Small intestine (tissue), 16 donors: ENCODE data around the gene TRPM1. TPM values are rescaled to one million over a fixed set of nuclear protein-coding genes. Genes with fewer than 3 reads are reported as not detected.

Experiments
- DNase-seq, 2 donors: peaks; one replicate each; pipeline versions ENCODE4 v3.0.0 to v3.0.0-alpha.2; 2013
- FAIRE-seq: peaks from 2 replicates; lab custom pipeline; 2012; peaks lifted over from hg19 to GRCh38; lab: Jason Lieb, UNC
- H3K27ac ChIP-seq, 3 donors: one replicate each; pipeline ENCODE4 v1.5.1; 2013; ENCODE audit warnings: low read length in 2 of 3, mild to moderate bottlenecking in 2 of 3, control low read depth in 1 of 3, inconsistent platforms in 1 of 3, low read depth in 1 of 3, moderate library complexity in 1 of 3
- H3K27me3 ChIP-seq, 3 donors: one replicate each; pipeline ENCODE4 v1.6.1; 2013; ENCODE audit warnings: low read length in 3 of 3, inconsistent platforms in 1 of 3; ENCODE audit not compliant: control insufficient read depth in 3 of 3, insufficient read depth in 3 of 3
- H3K36me3 ChIP-seq, 3 donors: one replicate each; pipeline ENCODE4 v1.6.1; 2013; ENCODE audit warnings: low read length in 3 of 3, inconsistent platforms in 1 of 3, low read depth in 1 of 3, mild to moderate bottlenecking in 1 of 3, moderate library complexity in 1 of 3; ENCODE audit not compliant: control insufficient read depth in 3 of 3, insufficient read depth in 2 of 3
- H3K4me1 ChIP-seq, 3 donors: one replicate each; pipeline ENCODE4 v1.6.1; 2013; ENCODE audit warnings: low read length in 2 of 3, inconsistent platforms in 1 of 3, low read depth in 1 of 3, mild to moderate bottlenecking in 1 of 3, moderate library complexity in 1 of 3; ENCODE audit not compliant: control insufficient read depth in 3 of 3, insufficient read depth in 2 of 3
- H3K4me3 ChIP-seq, 3 donors: one replicate each; pipeline ENCODE4 v1.5.1; 2013; ENCODE audit warnings: low read length in 3 of 3, control low read depth in 1 of 3, inconsistent platforms in 1 of 3, low read depth in 1 of 3, mild to moderate bottlenecking in 1 of 3, moderate library complexity in 1 of 3
- H3K9me3 ChIP-seq, 2 donors: one replicate each; pipeline ENCODE4 v1.6.1; 2013; ENCODE audit warnings: low read depth in 1 of 2, low read length in 1 of 2; ENCODE audit not compliant: control insufficient read depth in 2 of 2, insufficient read depth in 1 of 2
- WGBS, 3 donors: extraction: QIAGEN DNeasy Blood & Tissue Kit; methylation state at CpG; one replicate each; pipeline ENCODE4 v1.1.7; 2013; 5-methylcytosine and 5-hydroxymethylcytosine counted together
- long read RNA-seq, 10 donors: transcript quantifications; one replicate each; lab custom pipeline, GENCODE V29; 2026
- polyA plus RNA-seq, 4 donors: library from polyadenylated mRNA; stranded (reverse) in 3 of 4; unstranded in 1 of 4; fragments of 200-250 nt in 3 of 4; fragments of 120-200 nt in 1 of 4; gene quantifications; one replicate each; pipeline versions ENCODE4 v1.2.1 to v1.2.3, GENCODE V29; 2013
- donor health status: healthy with polysubstance abuse.
- donor health status: control.
- donor health status: control.
- donor health status: Bipolar disorder and iron deficiency.
- donor health status: healthy.

The TRPM1 gene
- polyA plus RNA-seq: under 1 TPM in 1 of 4 donors, not detected in 3; under 0.01 TPM
- long read RNA-seq, donor 1: 0 reads
- long read RNA-seq, donor 2: 0 reads
- long read RNA-seq, donor 3: 0 reads
- long read RNA-seq, donor 4: 0 reads
- long read RNA-seq, donor 5: 0 reads
- long read RNA-seq, donor 6: 0 reads
- long read RNA-seq, donor 7: 0 reads
- long read RNA-seq, donor 8: 0 reads
- long read RNA-seq, donor 9: 0 reads
- long read RNA-seq, donor 10: 0 reads

GRCh38 chr15:31101262-31102038 lies at the start of gene TRPM1:
TRPM1 (minus strand) TSS chr15:31101725; CDS start chr15:31081355, 20,370 bp downstream.
- Histone ChIP-seq H3K9me3 (no peaks in the 10 kb centered on the region), H3K4me3 (no peak within 1 kb of the TSS), H3K27me3 (no peaks in the 10 kb centered on the region), H3K36me3 (no peaks in the 10 kb centered on the region), H3K4me1 (no peaks in the 10 kb centered on the region), H3K27ac (no peak within 1 kb of the TSS)
- WGBS, 3 donors: 85 to 89% (median 89%) methylated on average over 5 of the region's 5 CpGs
- FAIRE-seq (no peak), DNase-seq (no peak)

GRCh38 chr15:31150732-31151231 lies 49.3 kb upstream of the TRPM1 start:
- H3K36me3 ChIP-seq: no peaks in the 10 kb centered on the region
- FAIRE-seq (no peak), DNase-seq (no peak)
- no peak overlapping the region for H3K27ac ChIP-seq
- no peaks in the 10 kb centered on the region for H3K4me1 ChIP-seq
- H3K27me3 ChIP-seq: no peaks in the 10 kb centered on the region
- no peaks in the 10 kb centered on the region for H3K9me3 ChIP-seq
- WGBS, 3 donors: 80 to 90% (median 88%) methylated on average over 9 of the region's 9 CpGs
- H3K4me3 ChIP-seq: no peak overlapping the region

- DNase-seq: no peak
Observed at GRCh38 chr15:31149987-31150386, 48.5 kb upstream of the TRPM1 start.

GRCh38 chr15:31149088-31149505 lies 47.6 kb upstream of the TRPM1 start:
- Histone ChIP-seq H3K4me1 (no peaks in the 10 kb centered on the region), H3K9me3 (no peaks in the 10 kb centered on the region), H3K4me3 (no peak overlapping the region), H3K36me3 (no peaks in the 10 kb centered on the region), H3K27ac (no peak overlapping the region), H3K27me3 (no peaks in the 10 kb centered on the region)
- DNase-seq: no peak
- no peak for FAIRE-seq
- WGBS, 3 donors: 51 to 66% (median 54%) methylated on average over 5 to 6 of the region's 6 CpGs

More at GRCh38 chr15:31149987-31150386, 48.5 kb upstream of the TRPM1 start:
- 92 to 95% (median 93%) methylated on average over 4 of the region's 4 CpGs for WGBS, 3 donors
- no peaks in the 10 kb centered on the region for H3K4me1 ChIP-seq
- H3K27me3 ChIP-seq: no peaks in the 10 kb centered on the region
- no peaks in the 10 kb centered on the region for H3K9me3 ChIP-seq
- no peak overlapping the region for H3K4me3 ChIP-seq
- H3K27ac ChIP-seq: no peak overlapping the region
- no peak for FAIRE-seq
- no peaks in the 10 kb centered on the region for H3K36me3 ChIP-seq

- H3K27ac ChIP-seq: no peak overlapping the region
- H3K4me1 ChIP-seq: no peaks in the 10 kb centered on the region
- no peaks in the 10 kb centered on the region for H3K27me3 ChIP-seq
- H3K4me3 ChIP-seq: no peak overlapping the region
- H3K9me3 ChIP-seq: no peaks in the 10 kb centered on the region
- DNase-seq (no peak), FAIRE-seq (no peak)
- WGBS, 3 donors: 39 to 48% (median 44%) methylated on average over 13 of the region's 13 CpGs
- no peaks in the 10 kb centered on the region for H3K36me3 ChIP-seq
Observed at GRCh38 chr15:31148297-31149087, 47.0 kb upstream of the TRPM1 start.

- H3K27ac ChIP-seq: no peak overlapping the region
- no peaks in the 10 kb centered on the region for H3K9me3 ChIP-seq
- H3K36me3 ChIP-seq: no peaks in the 10 kb centered on the region
- no peak for DNase-seq
- H3K4me3 ChIP-seq: no peak overlapping the region
- FAIRE-seq: no peak
- WGBS, 3 donors: 40 to 58% (median 54%) methylated on average over 4 of the region's 4 CpGs
- H3K4me1 ChIP-seq: no peaks in the 10 kb centered on the region
- no peaks in the 10 kb centered on the region for H3K27me3 ChIP-seq
Observed at GRCh38 chr15:31147944-31148296, 46.4 kb upstream of the TRPM1 start.

DNA sequence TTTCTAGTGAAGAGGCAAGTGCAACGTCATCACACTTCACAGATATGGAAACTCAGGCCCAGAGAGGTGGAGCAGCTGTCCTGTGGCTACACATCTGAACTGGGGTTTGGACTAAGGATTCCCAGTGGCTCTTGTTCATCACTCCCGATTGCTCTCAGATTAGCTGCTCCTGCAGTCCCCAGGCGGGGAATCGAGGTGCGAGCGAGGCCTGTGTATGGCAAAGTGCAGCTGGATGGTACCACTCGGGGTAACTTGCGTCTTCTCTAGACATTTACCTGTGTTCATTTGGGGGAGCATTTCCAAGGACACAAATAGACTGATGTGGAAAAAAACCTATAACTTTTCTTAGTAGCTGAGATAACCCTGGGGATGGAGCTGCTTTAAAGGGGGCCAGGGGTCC lies 45.9 kb upstream of the TRPM1 start:
- no peak overlapping the region for H3K27ac ChIP-seq
- FAIRE-seq (no peak), DNase-seq (no peak)
- no peaks in the 10 kb centered on the region for H3K36me3 ChIP-seq
- H3K27me3 ChIP-seq: no peaks in the 10 kb centered on the region
- H3K9me3 ChIP-seq: no peaks in the 10 kb centered on the region
- H3K4me1 ChIP-seq: no peaks in the 10 kb centered on the region
- 79 to 87% (median 86%) methylated on average over 8 of the region's 8 CpGs for WGBS, 3 donors
- no peak overlapping the region for H3K4me3 ChIP-seq

DNA sequence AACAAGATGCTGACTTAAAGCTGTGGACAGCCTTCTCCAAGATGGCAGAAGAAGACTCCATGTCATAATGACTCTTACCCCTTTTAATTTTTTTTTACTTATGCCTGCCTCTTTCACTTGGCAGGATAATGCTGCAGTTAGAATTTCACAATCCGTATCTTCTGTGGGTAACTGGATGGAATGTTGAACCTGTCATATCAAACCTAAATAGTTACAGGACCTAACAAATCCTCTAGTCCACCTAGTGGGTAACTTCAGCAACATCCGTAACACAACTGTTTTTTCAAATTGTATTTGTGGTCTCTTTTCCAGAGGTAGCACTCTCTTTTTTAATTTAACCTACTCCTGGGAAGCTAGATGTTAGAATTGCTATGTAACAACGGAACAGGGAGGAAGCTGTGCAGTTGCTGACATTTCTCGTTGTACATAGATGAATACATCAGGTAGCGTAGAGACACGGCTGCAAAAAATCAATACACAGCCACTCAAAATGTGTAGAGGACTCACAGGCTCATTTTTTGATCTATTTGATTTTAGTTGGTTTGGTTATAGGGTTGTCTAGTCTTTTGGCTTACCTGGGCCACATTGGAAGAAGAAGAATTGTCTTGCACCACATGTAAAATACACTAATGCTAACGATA lies 43.9 kb upstream of the TRPM1 start:
- H3K4me3 ChIP-seq: no peak overlapping the region
- H3K27me3 ChIP-seq: no peaks in the 10 kb centered on the region
- no peaks in the 10 kb centered on the region for H3K4me1 ChIP-seq
- DNase-seq (no peak), FAIRE-seq (no peak)
- H3K9me3 ChIP-seq: no peaks in the 10 kb centered on the region
- WGBS, 3 donors: 88 to 91% (median 89%) methylated on average over 7 of the region's 7 CpGs
- no peaks in the 10 kb centered on the region for H3K36me3 ChIP-seq
- no peak overlapping the region for H3K27ac ChIP-seq
